IMR-90 (cell line): Measurements from ENCODE around the gene MYL12B. TPM values are rescaled to one million over a fixed set of nuclear protein-coding genes. Genes with fewer than 3 reads are reported as not detected.

Experiments used
- ATAC-seq: fragments of 200-7000 bp; cut with Tn5 transposase; 2 replicates; pipeline ENCODE4 v1.9.1; 2020; ENCODE audit warnings: low read depth, mild to moderate bottlenecking, moderate library complexity
- BruUV-seq: library from RNA; stranded (reverse); fragments of 400-500 nt; replicated peaks from 2 replicates; lab custom pipeline; 2021; lab: Mats Ljungman, UMichigan
- CTCF ChIA-PET: fragments of 300-600 bp; formaldehyde crosslinking; extraction: SDS; loops from one replicate; lab custom pipeline; 2021; ENCODE audit warnings: antibody characterized with exemption; lab: Yijun Ruan, JAX
- POLR2A ChIA-PET: fragments of 300-600 bp; sonication (Branson Sonifier 250); formaldehyde crosslinking; loops from one replicate; lab custom pipeline; 2022; ENCODE audit warnings: antibody characterized with exemption; ENCODE audit not compliant: unreplicated experiment; lab: Charles Lee
- DNase-seq: peaks from one replicate; pipeline ENCODE4 v3.0.0; 2013
- H2AFZ ChIP-seq: replicated peaks from 2 replicates; pipeline ENCODE3; 2013; ENCODE audit warnings: low read length, mild to moderate bottlenecking; ENCODE audit not compliant: poor library complexity
- H2AK5ac ChIP-seq: 2 replicates; pipeline ENCODE4 v1.6.1; 2013; ENCODE audit warnings: low read depth, low read length, inconsistent platforms
- H2AK9ac ChIP-seq: replicated peaks from 2 replicates; pipeline ENCODE3; 2013; ENCODE audit warnings: mild to moderate bottlenecking, low read depth, low read length, moderate library complexity; ENCODE audit not compliant: poor library complexity
- H2BK120ac ChIP-seq: 2 replicates; pipeline ENCODE4 v1.6.1; 2013; ENCODE audit warnings: low read depth, low read length, inconsistent platforms
- H2BK15ac ChIP-seq: 3 replicates; pipeline ENCODE4 v1.6.1; 2013; ENCODE audit warnings: low read depth, low read length, inconsistent platforms
- H2BK20ac ChIP-seq: 2 replicates; pipeline ENCODE4 v1.6.1; 2013; ENCODE audit warnings: low read depth, mild to moderate bottlenecking, inconsistent platforms, low read length, moderate library complexity
- H2BK5ac ChIP-seq: 2 replicates; pipeline ENCODE4 v1.6.1; 2013; ENCODE audit warnings: mild to moderate bottlenecking, low read depth, low read length, inconsistent platforms; ENCODE audit not compliant: poor library complexity, severe bottlenecking
- H3K14ac ChIP-seq: replicated peaks from 2 replicates; pipeline ENCODE4 v1.6.1; 2013; ENCODE audit warnings: low read depth, low read length, inconsistent platforms
- H3K18ac ChIP-seq: 2 replicates; pipeline ENCODE4 v1.6.1; 2013; ENCODE audit warnings: low read depth, low read length, control low read depth
- H3K23ac ChIP-seq: 2 replicates; pipeline ENCODE4 v1.6.1; 2013; ENCODE audit warnings: low read depth, low read length, inconsistent platforms
- H3K27ac ChIP-seq: 2 replicates; pipeline ENCODE4 v1.5.1; 2013; ENCODE audit warnings: mild to moderate bottlenecking, control low read depth, low read length; ENCODE audit not compliant: insufficient read depth
- H3K27me3 ChIP-seq: 2 replicates; pipeline ENCODE4 v1.6.1; 2013; ENCODE audit warnings: low read length; ENCODE audit not compliant: control insufficient read depth, insufficient read depth
- H3K36me3 ChIP-seq: 2 replicates; pipeline ENCODE4 v1.6.1; 2013; ENCODE audit warnings: low read length, mixed read lengths; ENCODE audit not compliant: control insufficient read depth, insufficient read depth
- H3K4ac ChIP-seq: 2 replicates; pipeline ENCODE4 v1.6.1; 2013; ENCODE audit warnings: low read depth, low read length, inconsistent platforms
- H3K4me1 ChIP-seq: 2 replicates; pipeline ENCODE4 v1.6.1; 2013; ENCODE audit warnings: low read length, mixed read lengths; ENCODE audit not compliant: control insufficient read depth, insufficient read depth
- H3K4me2 ChIP-seq: 2 replicates; pipeline ENCODE4 v1.6.1; 2013; ENCODE audit warnings: low read depth, mild to moderate bottlenecking, control low read depth, low read length, moderate library complexity
- H3K4me3 ChIP-seq: 2 replicates; pipeline ENCODE4 v1.5.1; 2013; ENCODE audit warnings: low read depth, mild to moderate bottlenecking, control low read depth, low read length, moderate library complexity; ENCODE audit not compliant: insufficient read depth
- H3K56ac ChIP-seq: 2 replicates; pipeline ENCODE4 v1.6.1; 2013; ENCODE audit warnings: low read length, inconsistent platforms; ENCODE audit not compliant: insufficient read depth; ENCODE audit errors: extremely low read depth
- H3K79me1 ChIP-seq, 2 experiments: 2 replicates each; pipeline ENCODE4 v1.6.1; 2013; ENCODE audit warnings: low read length in 2 of 2, inconsistent platforms in 1 of 2, low read depth in 1 of 2
- H3K9ac ChIP-seq: 2 replicates; pipeline ENCODE4 v1.6.1; 2013; ENCODE audit warnings: low read depth, low read length, control low read depth
- H3K9me1 ChIP-seq: 2 replicates; pipeline ENCODE4 v1.6.1; 2013; ENCODE audit warnings: low read length, inconsistent platforms; ENCODE audit not compliant: insufficient read depth
- H3K9me3 ChIP-seq: 2 replicates; pipeline ENCODE4 v1.6.1; 2013; ENCODE audit warnings: low read length; ENCODE audit not compliant: control insufficient read depth, insufficient read depth
- H4K20me1 ChIP-seq: 2 replicates; pipeline ENCODE4 v1.6.1; 2013; ENCODE audit warnings: low read length, inconsistent platforms; ENCODE audit not compliant: insufficient read depth
- H4K5ac ChIP-seq: 2 replicates; pipeline ENCODE4 v1.6.1; 2013; ENCODE audit warnings: mild to moderate bottlenecking, low read depth, low read length, control low read depth
- H4K8ac ChIP-seq, 2 experiments: 2 replicates each; pipeline ENCODE4 v1.6.1; 2013; ENCODE audit warnings: low read depth in 2 of 2, low read length in 2 of 2, control low read depth in 1 of 2, inconsistent platforms in 1 of 2
- H4K91ac ChIP-seq: 2 replicates; pipeline ENCODE4 v1.6.1; 2013; ENCODE audit warnings: low read depth, low read length, inconsistent platforms; ENCODE audit not compliant: insufficient read depth
- CEBPB ChIP-seq: IDR thresholded peaks from 2 replicates; pipeline ENCODE4 v1.6.1; 2012; ENCODE audit warnings: low read depth, low read length, improper control_type of control experiment
- CHD1 ChIP-seq: IDR thresholded peaks from 2 replicates; pipeline ENCODE4 v1.6.1; 2012; ENCODE audit warnings: low read depth, low read length, improper control_type of control experiment
- FOS ChIP-seq: fragments of 150-350 bp; IDR thresholded peaks from 2 replicates; pipeline ENCODE4 v1.6.1; 2016; ENCODE audit warnings: low read depth, low read length
- MAFK ChIP-seq: IDR thresholded peaks from 2 replicates; pipeline ENCODE4 v1.6.1; 2012; ENCODE audit warnings: low read depth, low read length, improper control_type of control experiment
- MXI1 ChIP-seq: IDR thresholded peaks from 2 replicates; pipeline ENCODE4 v1.6.1; 2012; ENCODE audit warnings: low read depth, mild to moderate bottlenecking, low read length, moderate library complexity, borderline replicate concordance
- POLR2A ChIP-seq: IDR thresholded peaks from 2 replicates; pipeline ENCODE4 v1.6.1; 2012; ENCODE audit warnings: mild to moderate bottlenecking, low read depth, low read length
- RAD21 ChIP-seq: IDR thresholded peaks from 2 replicates; pipeline ENCODE4 v1.6.1; 2012; ENCODE audit warnings: low read length, improper control_type of control experiment
- RFX5 ChIP-seq: IDR thresholded peaks from 2 replicates; pipeline ENCODE4 v1.8.0; 2012; ENCODE audit warnings: low read depth, mild to moderate bottlenecking, low read length, moderate library complexity
- WGBS, 2 experiments: methylation state at CpG; one replicate each; pipeline versions ENCODE4 v1.1.5 to v1.1.7; 2013; ENCODE audit warnings: missing lambda C conversion rate in 2 of 2; ENCODE audit not compliant: insufficient read length in 1 of 2; ENCODE audit errors: extremely low coverage in 2 of 2; 5-methylcytosine and 5-hydroxymethylcytosine counted together
- dilution Hi-C: fragments of 300-500 bp; cut with HindIII; formaldehyde crosslinking; loops from one replicate; pipeline ENCODE4 v1.14.3; 2018; ENCODE audit warnings: low sequenced_read_pairs; ENCODE audit not compliant: unreplicated experiment
- in situ Hi-C: fragments of 300-500 bp; cut with MboI; formaldehyde crosslinking; loops from 3 replicates; pipeline ENCODE4 v1.14.3; 2019; ENCODE audit warnings: low sequenced_read_pairs, inconsistent platforms, mixed read lengths
- intact Hi-C: fragments of 100-400 bp; cut with micrococcal nuclease; formaldehyde crosslinking; loops from 2 replicates; pipeline ENCODE4 v1.10.0; 2022
- polyA plus RNA-seq, 3 experiments: library from polyadenylated mRNA; depleted of rRNA; stranded (reverse); fragments of >200 nt; gene quantifications; 2 replicates each; pipeline ENCODE4 v1.2.3, GENCODE V29; 2012; ENCODE audit warnings: low replicate concordance in 1 of 3
- total RNA-seq: library from RNA; depleted of rRNA; stranded (reverse); fragments of >200 nt; gene quantifications from 2 replicates; pipeline ENCODE4 v1.2.3, GENCODE V29; 2012; rRNA removed
- TF ChIP-seq, protein P1 (sequence below): fragments of 150-350 bp; IDR thresholded peaks from 2 replicates; pipeline ENCODE4 v1.6.1; 2016; ENCODE audit warnings: low read depth, mild to moderate bottlenecking, low read length, moderate library complexity, borderline replicate concordance

The MYL12B gene
- total and polyA plus RNA-seq, 2 of the 4 experiments (the other 2 are of a cell fraction), result 692 to 816 TPM

DNA sequence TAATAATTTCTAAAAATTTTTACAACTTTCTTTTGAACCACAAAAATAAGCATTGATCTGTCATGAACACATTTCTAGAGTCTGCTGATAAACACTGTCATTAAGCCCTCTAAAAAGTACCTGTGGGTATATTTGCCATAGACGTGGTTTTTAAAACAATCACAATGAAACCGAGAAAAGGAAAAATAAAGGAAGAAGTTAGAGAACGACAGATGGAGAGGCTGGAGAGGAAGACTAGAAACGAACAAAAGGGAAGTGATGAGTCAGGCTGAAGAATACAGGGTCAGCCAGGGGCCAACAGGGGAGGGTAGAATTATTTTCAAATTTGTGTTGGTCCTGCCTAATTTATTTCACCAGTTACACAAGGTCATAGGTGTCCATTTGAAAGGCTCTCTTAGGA is 62.0 kb downstream of the MYL12B start:
- Histone ChIP-seq H4K91ac (no peak overlapping the region), H2BK20ac (no peak overlapping the region), H3K79me1 (no peaks in the 10 kb centered on the region), H3K36me3 (no peaks in the 10 kb centered on the region), H4K20me1 (no peaks in the 10 kb centered on the region), H2AK9ac (no peak overlapping the region), H3K4me1 (peaks cover 4% of the 10 kb centered on the region), H4K8ac (no peak overlapping the region), H2BK5ac (no peak overlapping the region), H3K27me3 (no peaks in the 10 kb centered on the region), H3K14ac (no peak overlapping the region), H3K4ac (no peak overlapping the region), H2AK5ac (no peak overlapping the region), H3K56ac (no peak overlapping the region), H3K4me2 (no peak overlapping the region), H3K9ac (no peak overlapping the region), H3K9me1 (peaks cover 2% of the 10 kb centered on the region), H4K5ac (no peak overlapping the region), H3K27ac (no peak overlapping the region), H2AFZ (no peak overlapping the region), H3K9me3 (no peaks in the 10 kb centered on the region), H3K4me3 (no peak overlapping the region), H3K23ac (no peak overlapping the region), H3K18ac (no peak overlapping the region), H2BK120ac (no peak overlapping the region), H2BK15ac (no peak overlapping the region)
- intact Hi-C loops, result no loop called here
- dilution Hi-C loops, result no loop called here
- no peak for DNase-seq
- WGBS, 2 experiments, result no CpG with 5 or more reads among the region's 4 CpGs
- in situ Hi-C loops, result no loop called here
- CTCF ChIA-PET, result no interaction called here
- no TSS peak for BruUV-seq
- no peak for ATAC-seq
- POLR2A ChIA-PET, result no interaction called here
- TF ChIP-seq MAFK, result no peak
- TF ChIP-seq FOS, result no peak
- TF ChIP-seq, protein P1, sequence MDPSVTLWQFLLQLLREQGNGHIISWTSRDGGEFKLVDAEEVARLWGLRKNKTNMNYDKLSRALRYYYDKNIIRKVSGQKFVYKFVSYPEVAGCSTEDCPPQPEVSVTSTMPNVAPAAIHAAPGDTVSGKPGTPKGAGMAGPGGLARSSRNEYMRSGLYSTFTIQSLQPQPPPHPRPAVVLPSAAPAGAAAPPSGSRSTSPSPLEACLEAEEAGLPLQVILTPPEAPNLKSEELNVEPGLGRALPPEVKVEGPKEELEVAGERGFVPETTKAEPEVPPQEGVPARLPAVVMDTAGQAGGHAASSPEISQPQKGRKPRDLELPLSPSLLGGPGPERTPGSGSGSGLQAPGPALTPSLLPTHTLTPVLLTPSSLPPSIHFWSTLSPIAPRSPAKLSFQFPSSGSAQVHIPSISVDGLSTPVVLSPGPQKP, result no peak
- TF ChIP-seq RAD21, result no peak
- TF ChIP-seq MXI1, result no peak
- TF ChIP-seq POLR2A, result no peak
- no peak for TF ChIP-seq CEBPB
- TF ChIP-seq CHD1, result no peak
- no peak for TF ChIP-seq RFX5

Other genes starting within 250 kb of the MYL12B start
- gene LPIN2, start 249.0 kb upstream of the MYL12B start, total RNA-seq, result 21.9 and 23.9 TPM in 2 replicates
- gene LPIN2, start 249.0 kb upstream of the MYL12B start, polyA plus RNA-seq (2012; rRNA removed), result 14.4 and 16.2 TPM in 2 replicates
- under 0.01 TPM in 2 replicates for gene MYOM1, start 42.2 kb upstream of the MYL12B start, total RNA-seq
- 0.04 and 0.10 TPM in 2 replicates for gene MYOM1, start 42.2 kb upstream of the MYL12B start, polyA plus RNA-seq (2012; rRNA removed)
- gene MYL12A, start 14.3 kb upstream of the MYL12B start, total RNA-seq, result 580 and 743 TPM in 2 replicates
- 469 and 549 TPM in 2 replicates for gene MYL12A, start 14.3 kb upstream of the MYL12B start, polyA plus RNA-seq (2012; rRNA removed)
- 100 and 118 TPM in 2 replicates for gene TGIF1, start 188.0 kb downstream of the MYL12B start, total RNA-seq
- gene TGIF1, start 188.0 kb downstream of the MYL12B start, polyA plus RNA-seq (2012; rRNA removed), result 43.7 and 62.1 TPM in 2 replicates